Peyer's patch (tissue), 4 donors: Measurements from ENCODE around the gene SMYD3.

Experiments
- POLR2A ChIP-seq, 2 donors: fragments of 450-650 bp; IDR thresholded peaks; one replicate each; pipeline ENCODE4 v1.5.1; 2017; ENCODE audit warnings: antibody characterized with exemption in 2 of 2, mild to moderate bottlenecking in 2 of 2, moderate library complexity in 2 of 2
- TF ChIP-seq, protein P1 (sequence below), 6 experiments: fragments of 450-650 bp in 4 of 6; fragments of 200-600 bp in 2 of 6; sonication (generic) in 1 of 6; IDR thresholded peaks; one replicate each; pipeline ENCODE4 v1.5.1; 2017 to 2019; ENCODE audit warnings: antibody characterized with exemption in 6 of 6, mild to moderate bottlenecking in 3 of 6, moderate library complexity in 1 of 6

DNA sequence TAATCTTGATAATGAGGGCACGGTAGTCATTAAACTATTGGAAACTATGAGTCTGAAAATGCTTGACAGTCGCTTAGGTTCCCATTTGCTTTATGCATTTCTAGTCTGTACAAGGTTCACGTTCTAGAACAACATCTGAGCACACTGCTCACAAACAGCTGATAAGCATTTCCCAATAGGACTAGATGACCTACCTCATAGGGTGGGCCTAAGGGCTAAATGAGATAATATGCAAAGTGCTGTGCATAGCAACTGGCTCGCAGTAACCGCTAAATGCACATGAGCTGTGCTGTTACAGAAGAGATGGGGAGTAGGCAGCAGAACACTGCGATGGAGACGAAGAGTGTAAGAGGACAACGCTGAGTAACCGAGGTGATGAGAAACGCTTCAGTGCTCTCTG, 628.0 kb downstream of the SMYD3 start:
- TF ChIP-seq, protein P1, sequence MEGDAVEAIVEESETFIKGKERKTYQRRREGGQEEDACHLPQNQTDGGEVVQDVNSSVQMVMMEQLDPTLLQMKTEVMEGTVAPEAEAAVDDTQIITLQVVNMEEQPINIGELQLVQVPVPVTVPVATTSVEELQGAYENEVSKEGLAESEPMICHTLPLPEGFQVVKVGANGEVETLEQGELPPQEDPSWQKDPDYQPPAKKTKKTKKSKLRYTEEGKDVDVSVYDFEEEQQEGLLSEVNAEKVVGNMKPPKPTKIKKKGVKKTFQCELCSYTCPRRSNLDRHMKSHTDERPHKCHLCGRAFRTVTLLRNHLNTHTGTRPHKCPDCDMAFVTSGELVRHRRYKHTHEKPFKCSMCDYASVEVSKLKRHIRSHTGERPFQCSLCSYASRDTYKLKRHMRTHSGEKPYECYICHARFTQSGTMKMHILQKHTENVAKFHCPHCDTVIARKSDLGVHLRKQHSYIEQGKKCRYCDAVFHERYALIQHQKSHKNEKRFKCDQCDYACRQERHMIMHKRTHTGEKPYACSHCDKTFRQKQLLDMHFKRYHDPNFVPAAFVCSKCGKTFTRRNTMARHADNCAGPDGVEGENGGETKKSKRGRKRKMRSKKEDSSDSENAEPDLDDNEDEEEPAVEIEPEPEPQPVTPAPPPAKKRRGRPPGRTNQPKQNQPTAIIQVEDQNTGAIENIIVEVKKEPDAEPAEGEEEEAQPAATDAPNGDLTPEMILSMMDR (IDR thresholded peaks at IDR 0.05): no peak
- no peak for TF ChIP-seq POLR2A (IDR thresholded peaks at IDR 0.05)
